Measurements from ENCODE around the gene BOK.
"Not testable (repeated sequence)": the region's sequence is repeated elsewhere in the genome, so short reads cannot be mapped to it uniquely, and the experiment has no call there.

The BOK gene

GRCh38 chr2:241558532-241559322, at the start of gene BOK:
Gene BOK, plus strand, starts transcription at chr2:241558745. Its CDS starts 739 bp downstream, at chr2:241559484.
- DNase-seq, result no peak

GRCh38 chr2:241509155-241509784, 49.3 kb upstream of the BOK start:
- DNase-seq, result no peak

GRCh38 chr2:241511091-241511741, 47.3 kb upstream of the BOK start:
- DNase-seq, result no peak

- DNase-seq, result no peak
These were observed 44.0 kb upstream of the BOK start for GRCh38 chr2:241514553-241514952.

GRCh38 chr2:241514986-241515737, 43.4 kb upstream of the BOK start:
- no peak for DNase-seq

GRCh38 chr2:241516520-241516965, 42.0 kb upstream of the BOK start:
- DNase-seq, result no peak

GRCh38 chr2:241517297-241517696, 41.2 kb upstream of the BOK start:
- no peak for DNase-seq

- no peak for DNase-seq
These were observed 38.9 kb upstream of the BOK start for GRCh38 chr2:241519669-241520068.

- DNase-seq, result no peak
These were observed 36.1 kb upstream of the BOK start for GRCh38 chr2:241522477-241522876.

GRCh38 chr2:241525818-241526780, 32.4 kb upstream of the BOK start:
- not testable (repeated sequence) for DNase-seq

- DNase-seq, result no peak
These were observed 28.0 kb upstream of the BOK start for GRCh38 chr2:241530571-241530970.

GRCh38 chr2:241531161-241531722, 27.3 kb upstream of the BOK start:
- no peak for DNase-seq

- DNase-seq, result no peak
These were observed 26.4 kb upstream of the BOK start for GRCh38 chr2:241532168-241532567.

GRCh38 chr2:241532733-241533601, 25.6 kb upstream of the BOK start:
- no peak for DNase-seq

GRCh38 chr2:241534293-241534692, 24.3 kb upstream of the BOK start:
- DNase-seq, result no peak

GRCh38 chr2:241534701-241535375, 23.7 kb upstream of the BOK start:
- no peak for DNase-seq

- no peak for DNase-seq
These were observed 22.5 kb upstream of the BOK start for GRCh38 chr2:241535871-241536655.

- no peak for DNase-seq
These were observed 19.5 kb upstream of the BOK start for GRCh38 chr2:241538838-241539615.

Measured in OCI-M1 (cell line).